Astrocyte (in vitro differentiated cells and primary cell): Measurements from ENCODE around the gene CCDC71.

Experiments
- CTCF ChIP-seq: IDR thresholded peaks from 2 replicates; pipeline ENCODE4 v1.5.1; 2011; ENCODE audit warnings: low read depth, mild to moderate bottlenecking, inconsistent platforms, low read length, moderate library complexity; ENCODE audit not compliant: insufficient read depth
- EZH2 ChIP-seq: IDR thresholded peaks from 2 replicates; pipeline ENCODE4 v1.6.1; 2012; ENCODE audit warnings: mild to moderate bottlenecking, low read length, inconsistent platforms; ENCODE audit not compliant: insufficient read depth

- no peak for TF ChIP-seq CTCF
- TF ChIP-seq EZH2, result no peak
Observed at GRCh38 chr3:49132073-49132436, 34.1 kb downstream of the CCDC71 start.
